Measurements from ENCODE around the gene PRDM12.

Gene PRDM12

DNA sequence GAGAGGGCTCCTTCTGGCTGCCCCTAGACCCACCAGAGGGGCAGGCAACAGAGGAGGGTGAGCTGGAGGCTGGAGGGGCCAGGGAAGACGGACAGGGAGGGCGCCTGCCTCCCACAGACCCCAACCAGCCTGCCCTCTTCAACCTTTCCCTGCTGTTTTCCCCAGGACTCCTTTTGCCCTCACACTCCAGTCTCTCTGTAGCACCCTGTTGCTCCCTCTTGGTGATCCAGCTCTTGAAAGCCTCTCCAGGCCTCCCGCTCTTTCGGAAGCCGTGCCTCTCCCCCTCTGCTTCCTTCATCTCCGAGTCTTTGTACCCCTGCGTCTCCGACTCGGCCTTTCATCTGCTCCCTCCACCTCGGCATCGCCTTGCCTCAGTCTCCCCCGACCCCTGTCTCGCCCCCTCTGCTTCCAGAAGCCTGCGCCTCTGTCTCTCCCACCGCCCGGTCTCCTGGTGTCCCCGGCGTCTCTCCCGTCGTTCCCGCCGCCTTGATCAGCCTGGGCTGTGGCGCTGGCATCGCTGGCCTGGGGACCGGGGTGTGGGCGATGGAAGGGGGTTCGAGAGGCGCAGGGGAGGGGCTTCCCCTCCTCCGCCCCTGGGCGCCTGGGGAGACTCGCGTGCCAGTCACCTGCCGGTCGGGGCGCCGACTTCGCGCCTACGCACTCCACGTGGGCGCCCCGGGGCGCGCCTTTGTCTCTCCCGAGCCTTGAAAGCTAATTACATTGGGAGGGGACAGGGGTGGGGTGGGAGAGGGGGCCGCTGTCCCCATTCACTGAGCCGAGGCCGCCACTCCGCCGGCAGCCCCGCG, 5.3 kb upstream of the PRDM12 start:
- TF ChIP-seq, protein P1, sequence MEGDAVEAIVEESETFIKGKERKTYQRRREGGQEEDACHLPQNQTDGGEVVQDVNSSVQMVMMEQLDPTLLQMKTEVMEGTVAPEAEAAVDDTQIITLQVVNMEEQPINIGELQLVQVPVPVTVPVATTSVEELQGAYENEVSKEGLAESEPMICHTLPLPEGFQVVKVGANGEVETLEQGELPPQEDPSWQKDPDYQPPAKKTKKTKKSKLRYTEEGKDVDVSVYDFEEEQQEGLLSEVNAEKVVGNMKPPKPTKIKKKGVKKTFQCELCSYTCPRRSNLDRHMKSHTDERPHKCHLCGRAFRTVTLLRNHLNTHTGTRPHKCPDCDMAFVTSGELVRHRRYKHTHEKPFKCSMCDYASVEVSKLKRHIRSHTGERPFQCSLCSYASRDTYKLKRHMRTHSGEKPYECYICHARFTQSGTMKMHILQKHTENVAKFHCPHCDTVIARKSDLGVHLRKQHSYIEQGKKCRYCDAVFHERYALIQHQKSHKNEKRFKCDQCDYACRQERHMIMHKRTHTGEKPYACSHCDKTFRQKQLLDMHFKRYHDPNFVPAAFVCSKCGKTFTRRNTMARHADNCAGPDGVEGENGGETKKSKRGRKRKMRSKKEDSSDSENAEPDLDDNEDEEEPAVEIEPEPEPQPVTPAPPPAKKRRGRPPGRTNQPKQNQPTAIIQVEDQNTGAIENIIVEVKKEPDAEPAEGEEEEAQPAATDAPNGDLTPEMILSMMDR (IDR thresholded peaks at IDR 0.05): no peak

DNA sequence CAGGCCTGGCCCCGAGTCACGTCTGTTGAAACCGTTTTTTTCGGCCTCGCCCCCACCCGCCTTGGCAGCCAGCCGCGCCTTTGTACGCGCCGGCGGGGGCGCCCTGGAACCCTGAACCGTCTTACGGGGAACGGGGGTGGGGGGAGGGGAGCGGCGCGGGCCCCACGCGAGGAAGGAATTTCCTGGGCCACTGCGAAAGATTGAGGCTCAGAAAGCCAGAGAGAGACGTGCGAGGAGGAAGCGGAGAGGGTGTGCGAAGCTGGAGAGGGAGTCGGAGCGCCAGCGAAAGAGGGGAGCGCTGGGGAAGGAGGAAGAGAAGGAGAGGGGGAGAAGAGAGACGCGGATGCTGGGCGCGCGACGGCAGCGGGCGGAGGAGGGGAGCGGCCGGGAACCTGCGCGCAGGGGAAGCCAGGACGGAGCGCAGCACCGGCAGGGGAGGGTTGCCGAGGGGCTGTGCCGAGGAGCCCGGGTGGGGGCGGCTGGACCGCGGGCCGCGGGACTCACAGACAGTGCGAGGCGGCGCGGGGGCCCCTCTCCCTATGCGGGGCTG, 4.6 kb upstream of the PRDM12 start:
- TF ChIP-seq, protein P1 (IDR thresholded peaks at IDR 0.05): no peak

DNA sequence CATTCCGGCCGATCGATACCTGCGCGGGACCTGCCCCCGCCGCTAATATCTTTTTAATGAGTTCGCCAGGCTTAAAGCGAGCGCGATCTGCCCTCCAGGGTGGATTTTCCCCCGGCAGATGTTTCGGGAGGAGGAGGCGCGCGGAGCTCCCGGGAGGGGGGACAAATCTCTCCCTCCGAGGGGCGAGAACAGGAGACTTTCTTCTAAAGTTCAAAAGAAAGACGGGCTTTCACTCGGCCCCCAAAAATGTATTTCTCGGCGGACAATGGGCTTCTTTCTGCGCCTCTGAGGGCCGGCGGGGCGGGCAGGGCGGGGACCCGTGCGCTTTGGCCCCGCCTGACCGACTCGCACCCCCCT, 4.1 kb upstream of the PRDM12 start:
- TF ChIP-seq, protein P1 (IDR thresholded peaks at IDR 0.05): no peak

DNA sequence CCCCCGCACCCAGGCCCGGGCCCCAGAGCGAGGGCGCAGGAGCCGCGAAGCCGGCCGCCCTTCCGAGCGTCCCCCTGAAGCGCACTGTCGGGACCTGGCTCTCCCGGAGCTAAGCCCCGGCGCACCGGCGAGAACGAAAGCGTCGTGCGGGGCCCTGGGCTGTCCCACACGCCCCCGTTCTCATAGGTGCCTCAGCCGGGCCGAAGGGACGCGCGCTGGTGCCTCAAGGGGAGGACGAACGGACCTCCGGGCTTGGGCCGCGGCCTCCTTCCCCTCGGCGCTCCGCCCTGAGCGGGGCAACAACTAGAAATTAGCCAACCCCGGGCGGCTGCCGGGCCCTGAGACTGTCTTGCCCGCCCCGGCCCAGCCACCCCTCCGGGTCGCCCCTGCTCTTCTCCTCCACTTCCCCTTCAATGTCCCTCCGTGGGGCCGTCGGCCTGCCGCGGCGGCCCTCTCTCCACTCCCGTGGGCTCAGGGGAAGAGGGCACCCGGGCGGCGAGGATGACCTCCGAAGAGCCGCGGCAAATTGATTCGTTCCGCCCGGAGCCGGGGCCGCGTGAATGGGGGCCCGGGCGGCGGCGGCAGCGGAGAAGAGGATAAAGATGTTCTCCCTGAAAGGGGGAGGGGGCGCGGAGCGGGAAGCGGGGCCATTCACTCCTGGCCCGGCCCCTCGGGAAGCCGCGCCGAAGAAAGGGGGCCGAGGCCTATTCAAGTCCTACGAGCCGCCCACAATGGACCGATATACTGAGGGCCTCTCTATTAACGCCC, 3.5 kb upstream of the PRDM12 start:
- TF ChIP-seq, protein P1 (IDR thresholded peaks at IDR 0.05): no peak

DNA sequence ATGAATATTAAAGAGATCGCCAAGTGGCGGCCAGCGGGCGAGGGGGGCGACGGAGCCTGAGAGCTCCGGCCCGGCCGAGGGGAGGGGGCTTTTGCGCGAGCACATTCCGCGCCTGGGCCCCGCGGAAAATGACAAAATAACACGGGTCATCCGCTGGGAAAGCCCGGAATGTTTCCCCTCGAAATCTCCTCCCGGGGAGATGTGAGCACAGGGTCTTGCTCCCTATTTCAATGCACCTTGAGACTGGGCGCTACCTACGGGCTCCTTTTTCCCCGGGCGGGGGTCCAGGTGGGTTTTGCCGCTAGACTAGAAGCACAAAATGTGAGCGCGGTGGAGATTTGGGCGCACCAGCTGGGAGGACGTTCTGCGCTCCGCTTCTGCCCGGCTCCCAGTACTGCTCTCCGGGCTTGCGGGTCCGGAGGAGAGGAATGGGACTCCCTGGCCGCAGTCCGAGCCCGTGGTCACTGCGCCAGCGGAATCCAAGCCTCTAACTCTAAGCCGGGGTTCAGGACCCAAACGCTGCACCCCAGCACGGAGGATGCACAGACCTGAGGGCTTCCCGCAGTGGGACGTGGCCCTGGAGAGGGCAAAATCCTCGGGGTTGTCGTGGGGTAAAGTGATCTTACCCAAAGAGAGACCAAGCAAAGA, 2.8 kb upstream of the PRDM12 start:
- TF ChIP-seq, protein P1 (IDR thresholded peaks at IDR 0.05): no peak

DNA sequence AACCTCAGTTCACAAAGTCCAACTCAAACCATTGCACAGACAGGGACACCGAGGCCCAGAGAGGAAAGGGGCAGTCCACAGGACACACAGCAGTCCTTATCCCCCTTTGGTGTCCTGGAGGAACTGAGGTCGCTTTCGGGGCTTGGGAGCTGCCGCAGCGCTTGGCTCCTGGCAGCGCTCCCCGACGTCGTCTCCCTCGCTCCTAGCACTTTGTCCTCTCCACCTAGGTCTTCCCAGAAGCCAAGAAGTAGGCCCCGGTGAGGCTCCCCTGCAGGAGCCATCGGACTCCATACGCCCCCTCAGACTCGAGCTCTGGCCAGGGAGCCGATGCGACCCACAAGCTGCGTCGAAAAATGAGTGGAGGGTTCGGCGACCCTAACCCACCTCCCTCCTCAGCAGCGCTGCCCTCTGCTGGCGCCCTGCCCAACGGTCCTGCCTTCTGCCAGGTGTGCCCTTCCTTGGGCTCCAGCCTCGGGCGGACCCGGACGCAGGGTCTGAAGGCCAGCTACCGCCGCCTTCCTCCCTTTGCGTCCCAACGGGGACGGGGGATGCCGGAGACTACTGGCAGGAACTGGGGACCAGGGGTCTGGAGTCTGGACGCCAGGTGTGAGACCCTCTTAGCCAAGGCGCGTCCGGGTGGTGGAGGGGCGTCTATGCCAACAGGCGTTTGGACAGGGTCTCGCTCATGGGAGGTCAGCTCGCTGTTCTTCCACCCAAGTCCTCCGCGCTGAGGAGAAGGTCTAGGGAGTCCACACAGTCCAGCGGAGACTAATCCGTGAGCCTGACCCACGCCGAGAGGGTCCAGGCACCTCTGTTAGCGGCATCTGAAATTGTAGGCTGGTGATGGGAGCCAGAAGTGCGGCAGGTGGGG, 2.1 kb upstream of the PRDM12 start:
- TF ChIP-seq, protein P1 (IDR thresholded peaks at IDR 0.05): no peak

DNA sequence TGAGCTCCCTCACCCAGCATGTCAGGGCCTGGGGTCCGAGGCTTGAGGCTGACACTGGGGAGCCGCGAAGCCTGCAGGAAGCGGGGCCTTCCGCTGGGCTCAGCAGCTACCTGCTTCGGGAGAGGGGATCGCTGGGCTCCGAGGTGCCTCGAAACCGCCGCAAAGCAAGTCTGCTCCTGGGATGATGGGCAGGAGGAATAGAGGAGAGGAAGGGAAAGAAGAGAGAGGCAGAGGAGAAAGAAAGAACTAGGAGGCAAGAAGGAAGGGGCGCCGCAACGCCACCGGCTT, 1.5 kb upstream of the PRDM12 start:
- TF ChIP-seq, protein P1 (IDR thresholded peaks at IDR 0.05): no peak
